A549 (cell line): Measurements from ENCODE around the gene PROSER3. TPM values are rescaled to one million over a fixed set of nuclear protein-coding genes. Genes with fewer than 3 reads are reported as not detected.

ENCODE experiments used
- ATAC-seq, 2 experiments: fragments of 200-7000 bp in 1 of 2; fragments of >200 bp in 1 of 2; cut with Nextera tagmentation in 1 of 2; cut with Tn5 transposase in 1 of 2; 3 replicates each; pipeline versions ENCODE4 v1.8.0 to v1.9.1; 2018 to 2020; ENCODE audit warnings: mild to moderate bottlenecking in 1 of 2, moderate library complexity in 1 of 2
- CTCF ChIA-PET: fragments of 300-600 bp; sonication (Branson Sonifier 250); formaldehyde crosslinking; extraction: SDS; loops from one replicate; lab custom pipeline; 2021; ENCODE audit warnings: antibody characterized with exemption, inconsistent platforms; lab: Yijun Ruan, JAX
- POLR2A ChIA-PET: fragments of 350-600 bp; formaldehyde crosslinking; extraction: SDS; loops from one replicate; lab custom pipeline; 2021; ENCODE audit warnings: antibody characterized with exemption, inconsistent platforms; lab: Yijun Ruan, JAX
- DNase-seq, 2 experiments: peaks; one replicate each; pipeline versions ENCODE4 v3.0.0 to v3.0.0-alpha.2; 2011 to 2016; ENCODE audit warnings: low read depth in 1 of 2, low spot score in 1 of 2
- FAIRE-seq: peaks from 2 replicates; lab custom pipeline; 2011; peaks lifted over from hg19 to GRCh38; lab: Jason Lieb, UNC
- H3K27ac ChIP-seq, 2 experiments: fragments of >200 bp; sonication (Bioruptor Twin); formaldehyde crosslinking; 3 replicates each; pipeline ENCODE4 v1.5.1; 2016 to 2017
- H3K4me1 ChIP-seq: fragments of >200 bp; sonication (Bioruptor Twin); formaldehyde crosslinking; 3 replicates; pipeline ENCODE4 v1.6.1; 2016
- H3K4me2 ChIP-seq: fragments of >200 bp; sonication (Bioruptor Twin); formaldehyde crosslinking; 3 replicates; pipeline ENCODE4 v1.6.1; 2016
- H3K4me3 ChIP-seq: fragments of >200 bp; sonication (Bioruptor Twin); formaldehyde crosslinking; 3 replicates; pipeline ENCODE4 v1.5.1; 2016
- H3K9me3 ChIP-seq: fragments of >200 bp; sonication (Bioruptor Twin); formaldehyde crosslinking; 3 replicates; pipeline ENCODE4 v1.6.1; 2016
- CBX2 ChIP-seq: fragments of 200-600 bp; sonication (generic); IDR thresholded peaks from 2 replicates; pipeline ENCODE4 v1.6.1; 2016; ENCODE audit warnings: low read depth, mild to moderate bottlenecking, borderline replicate concordance
- EHF ChIP-seq: fragments of 250-450 bp; sonication (Bioruptor Pico); IDR thresholded peaks from 2 replicates; pipeline ENCODE4 v1.5.0; 2020; ENCODE audit warnings: mild to moderate bottlenecking
- EHMT2 ChIP-seq: fragments of 200-600 bp; sonication (generic); IDR thresholded peaks from 2 replicates; pipeline ENCODE4 v1.6.1; 2016; ENCODE audit warnings: antibody characterized with exemption, low read depth, mild to moderate bottlenecking, moderate library complexity
- FOSL2 ChIP-seq, 2 experiments: fragments of 450-650 bp in 1 of 2; fragments of >200 bp in 1 of 2; sonication (Bioruptor Twin) in 1 of 2; formaldehyde crosslinking; IDR thresholded peaks; 2 replicates each; pipeline versions ENCODE4 v1.5.0 to v1.6.1; 2016 to 2020; ENCODE audit warnings: mild to moderate bottlenecking in 1 of 2, moderate library complexity in 1 of 2
- FOXS1 ChIP-seq: fragments of 250-450 bp; sonication (Bioruptor Pico); IDR thresholded peaks from 2 replicates; pipeline ENCODE4 v1.5.0; 2020; ENCODE audit warnings: mild to moderate bottlenecking, moderate library complexity
- HEYL ChIP-seq: fragments of 250-450 bp; sonication (Bioruptor Pico); IDR thresholded peaks from 2 replicates; pipeline ENCODE4 v1.8.0; 2021; ENCODE audit warnings: mild to moderate bottlenecking, moderate library complexity
- JUNB ChIP-seq: fragments of >200 bp; sonication (Bioruptor Twin); formaldehyde crosslinking; IDR thresholded peaks from 2 replicates; pipeline ENCODE4 v1.6.1; 2016
- KDM5A ChIP-seq: fragments of 200-600 bp; sonication (generic); IDR thresholded peaks from 2 replicates; pipeline ENCODE4 v1.6.1; 2016; ENCODE audit warnings: antibody characterized with exemption, mild to moderate bottlenecking
- MYC ChIP-seq: IDR thresholded peaks from 2 replicates; pipeline ENCODE4 v1.6.1; 2012; ENCODE audit warnings: mild to moderate bottlenecking, inconsistent platforms, low read length, improper control_type of control experiment, borderline replicate concordance
- NFE2L2 ChIP-seq: fragments of 150-350 bp; conservative IDR thresholded peaks from 2 replicates; pipeline ENCODE4 v1.6.1; 2014; ENCODE audit warnings: low read length
- PHF8 ChIP-seq: fragments of 200-600 bp; sonication (generic); IDR thresholded peaks from 2 replicates; pipeline ENCODE4 v1.6.1; 2016; ENCODE audit warnings: low read depth, mild to moderate bottlenecking, antibody characterized with exemption, moderate library complexity, borderline replicate concordance
- POLR2A ChIP-seq: IDR thresholded peaks from 2 replicates; pipeline ENCODE4 v1.6.1; 2012; ENCODE audit warnings: mild to moderate bottlenecking, low read length
- POLR2AphosphoS2 ChIP-seq: conservative IDR thresholded peaks from 2 replicates; pipeline ENCODE4 v1.6.1; 2012; ENCODE audit warnings: low read length, improper control_type of control experiment, inconsistent platforms
- RARB ChIP-seq: fragments of 250-450 bp; sonication (Bioruptor Pico); IDR thresholded peaks from 2 replicates; pipeline ENCODE4 v1.8.0; 2021; ENCODE audit warnings: mild to moderate bottlenecking, moderate library complexity
- REST ChIP-seq: fragments of 200-600 bp; sonication (generic); IDR thresholded peaks from 2 replicates; pipeline ENCODE4 v1.6.1; 2016; ENCODE audit warnings: antibody characterized with exemption, mild to moderate bottlenecking, moderate library complexity
- SMC3 ChIP-seq: fragments of >200 bp; sonication (Bioruptor Twin); formaldehyde crosslinking; IDR thresholded peaks from 3 replicates; pipeline ENCODE4 v1.6.1; 2018; ENCODE audit warnings: inconsistent platforms
- ZC3H11A ChIP-seq: fragments of 450-650 bp; IDR thresholded peaks from 2 replicates; pipeline ENCODE4 v1.6.1; 2014; ENCODE audit warnings: antibody characterized with exemption, mild to moderate bottlenecking
- WGBS: methylation state at CpG from one replicate; pipeline ENCODE4 v1.1.6; 2017; ENCODE audit errors: missing lambda C conversion rate; 5-methylcytosine and 5-hydroxymethylcytosine counted together
- polyA plus RNA-seq, 4 experiments: library from polyadenylated mRNA; depleted of rRNA in 3 of 4; stranded (reverse); fragments of >200 nt; fragmentation: RNase III in 1 of 4; extraction: RNeasy Plus Mini Kit Qiagen cat#74134 plus additional on column Dnase treatment in 1 of 4; gene quantifications; 2 replicates in 3 of 4; 3 replicates in 1 of 4; pipeline ENCODE4 v1.2.3, GENCODE V29; 2011 to 2017
- TF ChIP-seq, protein P1 (sequence below): fragments of >200 bp; sonication (Bioruptor Twin); formaldehyde crosslinking; IDR thresholded peaks from 3 replicates; pipeline ENCODE4 v1.6.1; 2016

Gene PROSER3
- polyA plus RNA-seq, 2 of the 4 experiments (the other 2 are of a cell fraction): 19.5 to 24.4 TPM

- TF ChIP-seq NFE2L2: no peak
- no peak for TF ChIP-seq SMC3
- no peak for TF ChIP-seq CBX2
- no peak for TF ChIP-seq RARB (CRISPR knock-in tag)
These were observed 37.3 kb upstream of the PROSER3 start (continued) for GRCh38 chr19:35720648-35721047.

DNA sequence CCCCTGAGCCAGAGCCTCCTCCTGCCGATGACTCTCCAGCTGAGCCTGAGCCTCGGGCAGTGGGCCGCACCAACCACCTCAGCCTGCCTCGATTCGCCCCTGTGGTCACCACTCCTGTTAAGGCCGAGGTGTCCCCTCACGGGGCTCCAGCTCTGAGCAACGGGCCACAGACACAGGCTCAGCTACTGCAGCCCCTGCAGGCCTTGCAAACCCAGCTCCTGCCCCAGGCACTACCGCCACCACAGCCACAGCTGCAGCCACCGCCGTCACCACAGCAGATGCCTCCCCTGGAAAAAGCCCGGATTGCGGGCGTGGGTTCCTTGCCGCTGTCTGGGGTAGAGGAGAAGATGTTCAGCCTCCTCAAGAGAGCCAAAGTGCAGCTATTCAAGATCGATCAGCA, 36.6 kb upstream of the PROSER3 start:
- Histone ChIP-seq H3K9me3 (no peaks in the 10 kb centered on the region), H3K4me3 (no peak overlapping the region), H3K4me2 (no peak overlapping the region), H3K27ac (no peak overlapping the region), H3K4me1 (peaks cover 9% of the 10 kb centered on the region)
- CTCF ChIA-PET: interaction anchor here (1.0 to 5.0 kb wide), 11 partner anchors 9 to 369 kb away, joined by 3 to 29 read pairs (median 4); partner anchors contain the start of genes LIN37, PSENEN and U2AF1L4
- FAIRE-seq (no peak), ATAC-seq (no peak), DNase-seq (no peak)
- POLR2A ChIA-PET: no interaction called here
- 96% methylated on average over 16 of the region's 16 CpGs for whole genome bisulfite sequencing
- TF ChIP-seq CBX2 (no peak), FOXS1 (CRISPR knock-in tag) (no peak), RARB (CRISPR knock-in tag) (no peak), POLR2AphosphoS2 (no peak), JUNB (no peak), REST (no peak), KDM5A (no peak), HEYL (no peak), EHF (CRISPR knock-in tag) (no peak)
- TF ChIP-seq, protein P1, sequence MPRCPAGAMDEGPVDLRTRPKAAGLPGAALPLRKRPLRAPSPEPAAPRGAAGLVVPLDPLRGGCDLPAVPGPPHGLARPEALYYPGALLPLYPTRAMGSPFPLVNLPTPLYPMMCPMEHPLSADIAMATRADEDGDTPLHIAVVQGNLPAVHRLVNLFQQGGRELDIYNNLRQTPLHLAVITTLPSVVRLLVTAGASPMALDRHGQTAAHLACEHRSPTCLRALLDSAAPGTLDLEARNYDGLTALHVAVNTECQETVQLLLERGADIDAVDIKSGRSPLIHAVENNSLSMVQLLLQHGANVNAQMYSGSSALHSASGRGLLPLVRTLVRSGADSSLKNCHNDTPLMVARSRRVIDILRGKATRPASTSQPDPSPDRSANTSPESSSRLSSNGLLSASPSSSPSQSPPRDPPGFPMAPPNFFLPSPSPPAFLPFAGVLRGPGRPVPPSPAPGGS: no peak

GRCh38 chr19:35722461-35722860, 35.5 kb upstream of the PROSER3 start:
- Histone ChIP-seq H3K4me1 (peaks cover 9% of the 10 kb centered on the region), H3K27ac (no peak overlapping the region), H3K4me3 (no peak overlapping the region), H3K4me2 (no peak overlapping the region), H3K9me3 (no peaks in the 10 kb centered on the region)
- whole genome bisulfite sequencing: 94% methylated on average over 12 of the region's 14 CpGs
- FAIRE-seq: no peak
- CTCF ChIA-PET: interaction anchor here (0.7 to 5.0 kb wide), 6 partner anchors 10 to 94 kb away, joined by 3 to 26 read pairs (median 4); partner anchors contain the start of gene LIN37
- no peak for ATAC-seq
- DNase-seq: no peak
- TF ChIP-seq EHMT2: no peak
- no peak for TF ChIP-seq REST
- no peak for TF ChIP-seq FOSL2 (IDR thresholded peaks at IDR 0.05)
- no peak for TF ChIP-seq FOSL2 (CRISPR knock-in tag; IDR thresholded peaks at IDR 0.05)
- TF ChIP-seq MYC: no peak
- no peak for TF ChIP-seq ZC3H11A
- no peak for TF ChIP-seq PHF8
- TF ChIP-seq POLR2A: no peak
- POLR2A ChIA-PET: no interaction called here
